Hepatocyte (in vitro differentiated cells): Measurements from ENCODE around the gene CRYM.

Experiments
- CTCF ChIP-seq: fragments of 200-600 bp; sonication (generic); IDR thresholded peaks from 2 replicates; pipeline ENCODE4 v1.5.1; 2016; ENCODE audit warnings: antibody characterized with exemption, mild to moderate bottlenecking; ENCODE audit not compliant: poor library complexity
- EZH2 ChIP-seq: fragments of 200-600 bp; sonication (generic); IDR thresholded peaks from 2 replicates; pipeline ENCODE4 v1.6.1; 2016; ENCODE audit warnings: antibody characterized with exemption, mild to moderate bottlenecking, borderline replicate concordance
- EZH2phosphoT487 ChIP-seq: fragments of 200-600 bp; sonication (generic); IDR thresholded peaks from one replicate; pipeline ENCODE4 v1.6.1; 2018; ENCODE audit warnings: antibody characterized with exemption, mild to moderate bottlenecking, low read depth, moderate library complexity; ENCODE audit not compliant: unreplicated experiment, severe bottlenecking

- TF ChIP-seq CTCF (no peak), EZH2 (no peak), EZH2phosphoT487 (no peak)
Measured at GRCh38 chr16:21224800-21225199, 53.3 kb downstream of the CRYM start.
